Breast epithelium (tissue), 3 donors: Measurements from ENCODE around the gene SRSF8.

Experiments
- POLR2A ChIP-seq: fragments of 450-650 bp; IDR thresholded peaks from one replicate; pipeline ENCODE4 v1.6.1; 2016; ENCODE audit warnings: antibody characterized with exemption, mild to moderate bottlenecking, moderate library complexity
- POLR2AphosphoS5 ChIP-seq, 3 donors: sonication (generic); formaldehyde crosslinking; IDR thresholded peaks; one replicate each; pipeline ENCODE4 v1.6.1; 2017; ENCODE audit warnings: antibody characterized with exemption in 3 of 3
- TF ChIP-seq, protein P1 (sequence below), 3 donors: fragments of 450-650 bp; IDR thresholded peaks; one replicate each; pipeline ENCODE4 v1.5.1; 2016 to 2017; ENCODE audit warnings: antibody characterized with exemption in 3 of 3, mild to moderate bottlenecking in 3 of 3, moderate library complexity in 3 of 3

DNA sequence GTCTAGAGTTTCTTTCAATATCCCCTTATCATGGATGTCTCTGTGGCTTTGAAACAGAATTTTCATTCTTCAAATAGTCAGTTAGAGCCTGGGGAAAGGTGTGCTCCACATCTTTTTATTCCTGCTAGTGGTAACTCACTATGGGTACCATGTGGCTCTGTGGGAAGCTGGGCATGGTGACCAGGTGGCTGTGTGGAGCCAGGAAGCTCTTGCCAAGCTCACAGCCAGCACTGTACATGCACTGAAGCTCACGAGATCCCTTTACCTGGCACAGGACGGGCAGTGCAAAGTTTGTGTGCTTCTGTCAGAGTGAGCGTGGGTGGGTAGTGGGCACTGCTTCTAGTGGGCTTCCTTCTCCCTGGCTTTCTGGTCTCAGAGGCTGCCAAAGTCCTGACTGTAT lies 23.8 kb upstream of the SRSF8 start:
- TF ChIP-seq POLR2AphosphoS5 (IDR thresholded peaks at IDR 0.05) (no peak), POLR2A (no peak)
- TF ChIP-seq, protein P1, sequence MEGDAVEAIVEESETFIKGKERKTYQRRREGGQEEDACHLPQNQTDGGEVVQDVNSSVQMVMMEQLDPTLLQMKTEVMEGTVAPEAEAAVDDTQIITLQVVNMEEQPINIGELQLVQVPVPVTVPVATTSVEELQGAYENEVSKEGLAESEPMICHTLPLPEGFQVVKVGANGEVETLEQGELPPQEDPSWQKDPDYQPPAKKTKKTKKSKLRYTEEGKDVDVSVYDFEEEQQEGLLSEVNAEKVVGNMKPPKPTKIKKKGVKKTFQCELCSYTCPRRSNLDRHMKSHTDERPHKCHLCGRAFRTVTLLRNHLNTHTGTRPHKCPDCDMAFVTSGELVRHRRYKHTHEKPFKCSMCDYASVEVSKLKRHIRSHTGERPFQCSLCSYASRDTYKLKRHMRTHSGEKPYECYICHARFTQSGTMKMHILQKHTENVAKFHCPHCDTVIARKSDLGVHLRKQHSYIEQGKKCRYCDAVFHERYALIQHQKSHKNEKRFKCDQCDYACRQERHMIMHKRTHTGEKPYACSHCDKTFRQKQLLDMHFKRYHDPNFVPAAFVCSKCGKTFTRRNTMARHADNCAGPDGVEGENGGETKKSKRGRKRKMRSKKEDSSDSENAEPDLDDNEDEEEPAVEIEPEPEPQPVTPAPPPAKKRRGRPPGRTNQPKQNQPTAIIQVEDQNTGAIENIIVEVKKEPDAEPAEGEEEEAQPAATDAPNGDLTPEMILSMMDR (IDR thresholded peaks at IDR 0.05): no peak
